Endothelial cell (in vitro differentiated cells): Measurements from ENCODE around the gene FBXL5. TPM values are rescaled to one million over a fixed set of nuclear protein-coding genes. Genes with fewer than 3 reads are reported as not detected.

Experiments
- DNase-seq: peaks from one replicate; pipeline ENCODE4 v3.0.0; 2021; ENCODE audit warnings: low spot score
- H3K27ac Mint-ChIP-seq: one replicate; pipeline ENCODE4 v1.8.0; 2021; ENCODE audit warnings: mixed read lengths, inconsistent platforms; ENCODE audit not compliant: unreplicated experiment
- H3K27me3 Mint-ChIP-seq: one replicate; pipeline ENCODE4 v1.8.0; 2021; ENCODE audit warnings: mild to moderate bottlenecking, moderate library complexity, mixed read lengths, inconsistent platforms; ENCODE audit not compliant: unreplicated experiment
- H3K36me3 Mint-ChIP-seq: one replicate; pipeline ENCODE4 v1.8.0; 2021; ENCODE audit warnings: mild to moderate bottlenecking, low read depth, mixed read lengths, inconsistent platforms; ENCODE audit not compliant: unreplicated experiment
- H3K4me1 Mint-ChIP-seq: one replicate; pipeline ENCODE4 v1.8.0; 2021; ENCODE audit warnings: mild to moderate bottlenecking, mixed read lengths, inconsistent platforms; ENCODE audit not compliant: unreplicated experiment
- H3K4me3 Mint-ChIP-seq: one replicate; pipeline ENCODE4 v1.8.0; 2021; ENCODE audit warnings: mild to moderate bottlenecking, mixed read lengths, inconsistent platforms; ENCODE audit not compliant: unreplicated experiment
- H3K9me3 Mint-ChIP-seq: one replicate; pipeline ENCODE4 v1.8.0; 2021; ENCODE audit warnings: mixed read lengths, inconsistent platforms; ENCODE audit not compliant: unreplicated experiment
- CTCF ChIP-seq: fragments of 200-600 bp; sonication (generic); IDR thresholded peaks from one replicate; pipeline ENCODE4 v1.5.0; 2021; ENCODE audit warnings: antibody characterized with exemption; ENCODE audit not compliant: unreplicated experiment
- total RNA-seq: library from RNA; stranded (reverse); fragmentation: NEBNext Ultra II Directional; extraction: Animal tissue kit (Norgen Biotek cat#: 25700); gene quantifications from one replicate; pipeline ENCODE4 v1.2.1, GENCODE V29; 2021; ENCODE audit not compliant: unreplicated experiment

The FBXL5 gene
- total RNA-seq, 1 donor from 2014 or later: 60.6 TPM

- no peaks in the 10 kb centered on the region for H3K36me3 Mint-ChIP-seq
- no peak overlapping the region for H3K4me3 Mint-ChIP-seq
- DNase-seq: no peak
- no peaks in the 10 kb centered on the region for H3K9me3 Mint-ChIP-seq
- H3K4me1 Mint-ChIP-seq: peaks cover 23% of the 10 kb centered on the region
- H3K27ac Mint-ChIP-seq: no peak overlapping the region
- peaks cover 13% of the 10 kb centered on the region for H3K27me3 Mint-ChIP-seq
- no peak for TF ChIP-seq CTCF
Measured at GRCh38 chr4:15657366-15657765, 2.2 kb upstream of the FBXL5 start.

- DNase-seq: no peak
- no peak for TF ChIP-seq CTCF
- Mint-ChIP-seq H3K9me3 (no peaks in the 10 kb centered on the region), H3K36me3 (no peaks in the 10 kb centered on the region), H3K4me3 (peak overlapping the region; percentile 94), H3K27ac (peak overlapping the region; percentile 99), H3K4me1 (peaks cover 27% of the 10 kb centered on the region), H3K27me3 (peaks cover 13% of the 10 kb centered on the region)
Measured at GRCh38 chr4:15656038-15656470, 897 bp upstream of the FBXL5 start.

GRCh38 chr4:15654593-15655222 is 449 bp downstream of the FBXL5 start:
- peak; percentile 49 for DNase-seq
- TF ChIP-seq CTCF: no peak
- no peaks in the 10 kb centered on the region for H3K36me3 Mint-ChIP-seq
- H3K27me3 Mint-ChIP-seq: peaks cover 13% of the 10 kb centered on the region
- H3K4me3 Mint-ChIP-seq: peak overlapping the region; percentile 99
- H3K9me3 Mint-ChIP-seq: no peaks in the 10 kb centered on the region
- H3K27ac Mint-ChIP-seq: peak overlapping the region; percentile 89
- H3K4me1 Mint-ChIP-seq: peaks cover 33% of the 10 kb centered on the region

GRCh38 chr4:15653864-15654592 is 1.1 kb downstream of the FBXL5 start:
- DNase-seq: no peak
- H3K9me3 Mint-ChIP-seq: no peaks in the 10 kb centered on the region

More at GRCh38 chr4:15653864-15654592, 1.1 kb downstream of the FBXL5 start:
- TF ChIP-seq CTCF: no peak
- Mint-ChIP-seq H3K4me3 (peak overlapping the region; percentile 99), H3K27ac (peak overlapping the region; percentile 89), H3K4me1 (peaks cover 34% of the 10 kb centered on the region), H3K36me3 (no peaks in the 10 kb centered on the region), H3K27me3 (peaks cover 13% of the 10 kb centered on the region)
